Measurements from ENCODE around the gene ABCB1.

Gene ABCB1

GRCh38 chr7:87456247-87456646 is 144.4 kb downstream of the ABCB1 start:
- H3K27ac ChIP-seq (ENCODE audit: low read depth, low read length), result no peak overlapping the region
- H3K79me2 ChIP-seq (ENCODE audit: control insufficient read depth, insufficient read depth, low read length, unreplicated experiment), result no peaks in the 10 kb centered on the region
- H3K36me3 ChIP-seq (ENCODE audit: insufficient read depth, low read length), result no peaks in the 10 kb centered on the region
- no peak overlapping the region for H2AFZ ChIP-seq (ENCODE audit: low read length, unreplicated experiment)
- H3K27me3 ChIP-seq (ENCODE audit: insufficient read depth, low read length), result peaks cover 38% of the 10 kb centered on the region
- H3K4me3 ChIP-seq (ENCODE audit: low read depth, low read length), result no peak overlapping the region
- H3K4me1 ChIP-seq (ENCODE audit: control insufficient read depth, insufficient read depth, low read length, unreplicated experiment), result no peaks in the 10 kb centered on the region
